ENCODE measurements around the gene UNC13A. TPM values are rescaled to one million over a fixed set of nuclear protein-coding genes. Genes with fewer than 3 reads are reported as not detected.

Gene UNC13A
- total RNA-seq, 1 donor from 2014 or later = 2.1 TPM

DNA sequence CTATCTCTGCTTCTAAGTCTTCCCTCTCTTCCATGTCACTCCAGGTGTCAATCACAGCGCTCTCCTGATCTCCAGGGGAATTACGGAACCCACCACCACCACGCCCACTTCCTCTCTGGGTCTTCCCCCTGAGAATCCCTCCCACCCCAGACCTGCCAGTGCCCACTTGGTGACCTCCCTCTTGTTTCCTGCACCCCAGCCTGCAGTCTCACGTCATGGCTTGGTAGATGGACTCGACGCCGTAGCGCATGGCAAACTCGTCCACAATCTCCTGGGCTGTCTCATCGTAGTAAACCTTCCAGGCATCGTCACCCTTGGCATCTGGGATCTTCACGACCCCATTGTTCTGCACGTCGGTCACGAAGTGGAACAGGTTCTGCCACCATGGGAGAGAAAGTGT lies 47.0 kb downstream of the UNC13A start:
- Mint-ChIP-seq H3K9me3 (ENCODE audit: low read depth) (no peaks in the 10 kb centered on the region), H3K4me3 (ENCODE audit: unreplicated experiment) (no peak overlapping the region), H3K4me1 (ENCODE audit: low read depth) (no peaks in the 10 kb centered on the region), H3K27ac (ENCODE audit: unreplicated experiment) (no peak overlapping the region), H3K27me3 (ENCODE audit: low read depth) (no peaks in the 10 kb centered on the region), H3K36me3 (ENCODE audit: low read depth) (no peaks in the 10 kb centered on the region)
- TF ChIP-seq, protein P1, sequence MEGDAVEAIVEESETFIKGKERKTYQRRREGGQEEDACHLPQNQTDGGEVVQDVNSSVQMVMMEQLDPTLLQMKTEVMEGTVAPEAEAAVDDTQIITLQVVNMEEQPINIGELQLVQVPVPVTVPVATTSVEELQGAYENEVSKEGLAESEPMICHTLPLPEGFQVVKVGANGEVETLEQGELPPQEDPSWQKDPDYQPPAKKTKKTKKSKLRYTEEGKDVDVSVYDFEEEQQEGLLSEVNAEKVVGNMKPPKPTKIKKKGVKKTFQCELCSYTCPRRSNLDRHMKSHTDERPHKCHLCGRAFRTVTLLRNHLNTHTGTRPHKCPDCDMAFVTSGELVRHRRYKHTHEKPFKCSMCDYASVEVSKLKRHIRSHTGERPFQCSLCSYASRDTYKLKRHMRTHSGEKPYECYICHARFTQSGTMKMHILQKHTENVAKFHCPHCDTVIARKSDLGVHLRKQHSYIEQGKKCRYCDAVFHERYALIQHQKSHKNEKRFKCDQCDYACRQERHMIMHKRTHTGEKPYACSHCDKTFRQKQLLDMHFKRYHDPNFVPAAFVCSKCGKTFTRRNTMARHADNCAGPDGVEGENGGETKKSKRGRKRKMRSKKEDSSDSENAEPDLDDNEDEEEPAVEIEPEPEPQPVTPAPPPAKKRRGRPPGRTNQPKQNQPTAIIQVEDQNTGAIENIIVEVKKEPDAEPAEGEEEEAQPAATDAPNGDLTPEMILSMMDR (IDR thresholded peaks at IDR 0.05) = no peak
- peak; percentile 47 for DNase-seq (ENCODE audit: low spot score)

DNA sequence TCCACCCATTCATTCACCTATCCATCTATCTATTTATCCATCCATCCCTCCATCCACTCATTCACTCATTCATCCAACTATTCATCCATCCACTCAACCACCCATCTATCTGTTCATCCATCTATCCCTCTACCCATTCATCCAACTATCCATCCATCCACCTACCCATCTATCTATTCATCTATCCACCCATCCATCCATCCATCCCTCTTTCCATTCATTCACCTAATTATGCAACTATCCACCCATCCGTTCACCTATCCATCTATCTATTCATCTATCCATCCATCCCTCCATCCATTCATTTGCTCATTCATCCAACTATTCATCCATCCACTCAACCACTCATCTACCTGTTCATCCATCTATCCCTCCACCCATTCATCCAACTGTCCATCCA lies 54.5 kb downstream of the UNC13A start:
- no peak overlapping the region for H3K27ac Mint-ChIP-seq (ENCODE audit: unreplicated experiment)
- no peak for DNase-seq (ENCODE audit: low spot score)
- H3K4me1 Mint-ChIP-seq (ENCODE audit: low read depth) = no peaks in the 10 kb centered on the region
- no peaks in the 10 kb centered on the region for H3K27me3 Mint-ChIP-seq (ENCODE audit: low read depth)
- no peaks in the 10 kb centered on the region for H3K9me3 Mint-ChIP-seq (ENCODE audit: low read depth)
- TF ChIP-seq, protein P1 (IDR thresholded peaks at IDR 0.05) = no peak
- H3K4me3 Mint-ChIP-seq (ENCODE audit: unreplicated experiment) = no peak overlapping the region
- no peaks in the 10 kb centered on the region for H3K36me3 Mint-ChIP-seq (ENCODE audit: low read depth)

DNA sequence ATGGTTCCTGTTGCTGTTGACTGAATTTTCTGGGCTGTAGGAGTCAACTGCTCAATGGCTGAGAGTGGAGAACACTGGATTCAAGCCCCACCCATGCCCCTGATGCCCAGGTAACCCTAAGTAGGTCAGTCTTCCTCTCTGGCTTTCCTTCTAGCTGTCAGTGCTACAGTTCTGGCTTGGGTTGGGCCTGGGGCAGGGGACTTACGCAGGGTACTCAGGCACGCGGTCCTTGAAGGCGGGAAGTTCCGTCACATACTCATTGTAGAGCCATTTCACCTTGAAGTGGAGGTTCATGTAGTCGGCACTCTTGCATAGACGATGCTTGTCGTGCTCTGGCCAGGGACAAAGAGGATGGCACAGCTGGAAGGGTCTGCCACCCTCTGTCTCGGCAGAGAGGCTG lies 55.6 kb downstream of the UNC13A start:
- Mint-ChIP-seq H3K36me3 (ENCODE audit: low read depth) (no peaks in the 10 kb centered on the region), H3K27ac (ENCODE audit: unreplicated experiment) (no peak overlapping the region), H3K9me3 (ENCODE audit: low read depth) (no peaks in the 10 kb centered on the region), H3K4me1 (ENCODE audit: low read depth) (no peaks in the 10 kb centered on the region), H3K27me3 (ENCODE audit: low read depth) (no peaks in the 10 kb centered on the region), H3K4me3 (ENCODE audit: unreplicated experiment) (no peak overlapping the region)
- TF ChIP-seq, protein P1 (IDR thresholded peaks at IDR 0.05) = no peak
- DNase-seq (ENCODE audit: low spot score) = peak; percentile 46

DNA sequence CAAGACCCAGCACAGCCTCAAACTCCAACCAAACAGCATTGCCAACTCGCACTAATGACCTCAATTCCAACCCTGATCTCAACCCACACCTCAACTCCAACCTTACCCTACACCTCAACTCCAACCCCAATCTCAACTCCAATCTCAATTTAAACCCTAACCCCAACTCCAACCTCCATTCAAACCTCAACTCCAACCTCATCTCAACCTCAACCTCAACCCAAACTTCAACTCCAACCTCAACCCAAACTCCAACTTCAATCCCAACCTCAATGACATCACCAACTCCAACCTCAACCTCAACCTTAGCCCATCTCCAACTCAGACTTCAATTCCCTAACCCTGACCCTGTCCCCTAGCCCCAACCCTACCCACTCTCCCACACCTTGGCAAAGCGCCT lies 58.4 kb downstream of the UNC13A start:
- no peak overlapping the region for H3K27ac Mint-ChIP-seq (ENCODE audit: unreplicated experiment)
- no peaks in the 10 kb centered on the region for H3K36me3 Mint-ChIP-seq (ENCODE audit: low read depth)
- peaks cover 4% of the 10 kb centered on the region for H3K9me3 Mint-ChIP-seq (ENCODE audit: low read depth)
- no peaks in the 10 kb centered on the region for H3K4me1 Mint-ChIP-seq (ENCODE audit: low read depth)
- no peak overlapping the region for H3K4me3 Mint-ChIP-seq (ENCODE audit: unreplicated experiment)
- no peaks in the 10 kb centered on the region for H3K27me3 Mint-ChIP-seq (ENCODE audit: low read depth)
- DNase-seq (ENCODE audit: low spot score) = no peak
- TF ChIP-seq, protein P1 (IDR thresholded peaks at IDR 0.05) = no peak

DNA sequence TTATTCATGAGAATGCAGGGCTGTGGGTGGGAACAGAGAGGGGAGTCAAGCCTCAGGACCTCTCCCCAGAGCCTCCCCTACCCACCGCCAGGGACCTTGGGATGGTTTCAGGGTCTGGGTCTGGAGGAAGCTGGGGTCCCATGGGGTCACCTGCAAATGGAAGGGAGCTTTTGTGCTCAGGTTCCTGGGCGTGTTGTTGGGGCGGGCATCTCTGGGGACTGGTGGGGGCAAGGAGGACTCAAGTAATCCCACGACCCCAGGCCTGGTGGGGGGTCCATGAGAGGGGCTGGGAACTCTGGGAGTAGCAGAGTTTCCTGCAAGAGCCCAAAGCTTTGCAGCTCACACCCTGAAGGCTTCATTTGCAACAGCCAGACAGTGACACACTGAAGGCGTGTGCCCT lies 60.2 kb downstream of the UNC13A start:
- H3K27ac Mint-ChIP-seq (ENCODE audit: unreplicated experiment) = no peak overlapping the region
- no peaks in the 10 kb centered on the region for H3K27me3 Mint-ChIP-seq (ENCODE audit: low read depth)
- no peaks in the 10 kb centered on the region for H3K4me1 Mint-ChIP-seq (ENCODE audit: low read depth)
- TF ChIP-seq, protein P1 (IDR thresholded peaks at IDR 0.05) = no peak
- H3K36me3 Mint-ChIP-seq (ENCODE audit: low read depth) = no peaks in the 10 kb centered on the region
- H3K4me3 Mint-ChIP-seq (ENCODE audit: unreplicated experiment) = no peak overlapping the region
- DNase-seq (ENCODE audit: low spot score) = peak; percentile 64
- H3K9me3 Mint-ChIP-seq (ENCODE audit: low read depth) = peaks cover 4% of the 10 kb centered on the region
